ENCODE results near the gene SNX13. TPM values are rescaled to one million over a fixed set of nuclear protein-coding genes. Genes with fewer than 3 reads are reported as not detected.

SNX13 gene
- total and polyA plus RNA-seq, 2 donors (not counting 1 experiment from before 2014, with no cell fraction given), result 6.5 to 58.1 TPM

DNA sequence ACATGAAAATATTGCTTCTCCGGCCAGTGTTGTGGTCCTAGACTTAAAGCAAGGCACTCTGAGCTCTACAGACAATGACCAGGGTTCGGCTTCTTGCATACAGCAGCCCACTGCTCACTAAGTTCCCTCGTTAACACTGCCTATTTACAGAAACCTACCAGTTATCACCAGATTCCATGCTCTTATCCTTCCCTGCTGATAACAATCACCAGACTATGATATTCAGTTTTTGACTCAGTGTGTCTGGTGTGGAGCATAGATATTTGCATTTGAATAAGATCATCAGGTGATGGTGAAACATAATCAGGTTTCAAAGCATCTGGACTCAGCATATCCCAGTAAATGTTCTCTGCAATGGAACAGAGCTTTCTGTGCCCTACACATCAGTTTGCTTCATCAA lies 182.3 kb downstream of the SNX13 start:
- H2AFZ ChIP-seq (ENCODE audit: insufficient read depth, low read depth, low read length, poor library complexity, severe bottlenecking), result no peak overlapping the region
- H3K9me3 Mint-ChIP-seq (ENCODE audit: insufficient read depth), result no peaks in the 10 kb centered on the region

DNA sequence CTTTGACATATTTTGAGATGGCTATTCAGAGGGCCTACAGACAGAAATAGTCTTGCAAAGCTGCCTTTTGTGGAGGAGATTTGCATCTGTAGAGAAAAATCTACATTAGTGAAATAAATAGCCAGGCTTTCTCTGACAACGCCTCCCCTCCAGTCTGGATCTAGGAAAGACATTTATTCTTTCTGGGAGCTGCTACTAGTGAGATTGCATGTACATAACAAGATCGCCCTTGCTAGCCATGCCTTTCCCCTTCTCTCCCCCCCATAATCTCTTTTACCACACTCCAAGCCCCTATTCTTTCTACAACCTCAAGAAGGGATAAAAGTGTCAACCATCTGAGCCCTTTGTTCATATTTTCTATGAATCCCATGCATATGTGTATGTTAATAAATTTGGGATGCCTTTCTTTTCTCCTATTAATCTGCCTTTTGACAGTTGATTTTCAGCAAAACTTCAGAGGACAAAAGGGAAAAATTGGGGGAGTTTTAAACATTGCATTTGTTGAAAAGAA lies 194.2 kb downstream of the SNX13 start:
- CTCF ChIA-PET, result no interaction called here
- H3K9me3 ChIP-seq (ENCODE audit: control extremely low read depth in 1 of 3, control insufficient read depth in 2 of 3, insufficient read depth in 1 of 3, low read length in 2 of 3), result no peaks in the 10 kb centered on the region
- no peak overlapping the region for H3K9ac ChIP-seq (ENCODE audit: low read length)
- peaks cover 10% of the 10 kb centered on the region for H3K4me1 Mint-ChIP-seq
- no peaks in the 10 kb centered on the region for H3K79me2 ChIP-seq (ENCODE audit: control insufficient read depth, insufficient read depth, low read length)
- no peak overlapping the region for H3K4me3 Mint-ChIP-seq
- no peak for DNase-seq
- peaks cover 2% of the 10 kb centered on the region for H3K9me3 Mint-ChIP-seq (ENCODE audit: insufficient read depth)
- H2AFZ ChIP-seq (ENCODE audit: insufficient read depth, low read depth, low read length, poor library complexity, severe bottlenecking), result no peak overlapping the region
- no peak overlapping the region for H3K27ac ChIP-seq (ENCODE audit: low read length in 2 of 2)
- no peak overlapping the region for H3K4me3 ChIP-seq (ENCODE audit: control extremely low read depth in 1 of 5, extremely low read depth in 1 of 5, insufficient read depth in 1 of 5, low read depth in 2 of 5, low read length in 4 of 5)
- H3K27me3 Mint-ChIP-seq, result no peaks in the 10 kb centered on the region
- no peaks in the 10 kb centered on the region for H4K20me1 ChIP-seq (ENCODE audit: control insufficient read depth, insufficient read depth, low read length, poor library complexity, severe bottlenecking)
- H3K27ac Mint-ChIP-seq, result no peak overlapping the region
- ATAC-seq (ENCODE audit: low read depth), result no peak
- H3K4me2 ChIP-seq (replicated peaks; ENCODE audit: low read depth, low read length, poor library complexity, severe bottlenecking), result no peak overlapping the region
- TF ChIP-seq, protein P1, sequence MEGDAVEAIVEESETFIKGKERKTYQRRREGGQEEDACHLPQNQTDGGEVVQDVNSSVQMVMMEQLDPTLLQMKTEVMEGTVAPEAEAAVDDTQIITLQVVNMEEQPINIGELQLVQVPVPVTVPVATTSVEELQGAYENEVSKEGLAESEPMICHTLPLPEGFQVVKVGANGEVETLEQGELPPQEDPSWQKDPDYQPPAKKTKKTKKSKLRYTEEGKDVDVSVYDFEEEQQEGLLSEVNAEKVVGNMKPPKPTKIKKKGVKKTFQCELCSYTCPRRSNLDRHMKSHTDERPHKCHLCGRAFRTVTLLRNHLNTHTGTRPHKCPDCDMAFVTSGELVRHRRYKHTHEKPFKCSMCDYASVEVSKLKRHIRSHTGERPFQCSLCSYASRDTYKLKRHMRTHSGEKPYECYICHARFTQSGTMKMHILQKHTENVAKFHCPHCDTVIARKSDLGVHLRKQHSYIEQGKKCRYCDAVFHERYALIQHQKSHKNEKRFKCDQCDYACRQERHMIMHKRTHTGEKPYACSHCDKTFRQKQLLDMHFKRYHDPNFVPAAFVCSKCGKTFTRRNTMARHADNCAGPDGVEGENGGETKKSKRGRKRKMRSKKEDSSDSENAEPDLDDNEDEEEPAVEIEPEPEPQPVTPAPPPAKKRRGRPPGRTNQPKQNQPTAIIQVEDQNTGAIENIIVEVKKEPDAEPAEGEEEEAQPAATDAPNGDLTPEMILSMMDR (IDR thresholded peaks at IDR 0.05), result no peak
- no peak for TF ChIP-seq EZH2 (IDR thresholded peaks at IDR 0.05; ENCODE audit: borderline replicate concordance, insufficient read depth, low read depth, low read length, poor library complexity, severe bottlenecking)
- H3K36me3 ChIP-seq (replicated peaks in 1 of 2; ENCODE audit: control extremely low read depth in 1 of 2, control insufficient read depth in 1 of 2, extremely low read depth in 1 of 2, insufficient read depth in 2 of 2, low read length in 1 of 2), result no peaks in the 10 kb centered on the region
- no peaks in the 10 kb centered on the region for H3K4me1 ChIP-seq (ENCODE audit: control insufficient read depth in 2 of 2, insufficient read depth in 2 of 2, low read length in 2 of 2)
- intact Hi-C loops (cut with micrococcal nuclease), result no loop called here
- POLR2A ChIA-PET, result no interaction called here
- H3K27me3 ChIP-seq (replicated peaks in 1 of 4; ENCODE audit: control extremely low read depth in 1 of 4, control insufficient read depth in 3 of 4, insufficient read depth in 4 of 4, low read length in 3 of 4), result no peaks in the 10 kb centered on the region
- no CpG with 5 or more reads among the region's 2 CpGs for WGBS (ENCODE audit: insufficient coverage)

More for the DNA sequence above, 182.3 kb downstream of the SNX13 start:
- Histone ChIP-seq H3K9me3 (ENCODE audit: control extremely low read depth in 1 of 3, control insufficient read depth in 2 of 3, insufficient read depth in 1 of 3, low read length in 2 of 3) (peaks cover 0 to 1% (median 0%) of the 10 kb centered on the region in 3 donors), H3K4me2 (replicated peaks; ENCODE audit: low read depth, low read length, poor library complexity, severe bottlenecking) (no peak overlapping the region), H3K36me3 (replicated peaks in 1 of 2; ENCODE audit: control extremely low read depth in 1 of 2, control insufficient read depth in 1 of 2, extremely low read depth in 1 of 2, insufficient read depth in 2 of 2, low read length in 1 of 2) (no peaks in the 10 kb centered on the region), H3K4me3 (ENCODE audit: control extremely low read depth in 1 of 5, extremely low read depth in 1 of 5, insufficient read depth in 1 of 5, low read depth in 2 of 5, low read length in 4 of 5) (no peak overlapping the region), H3K27ac (ENCODE audit: low read length in 2 of 2) (no peak overlapping the region), H3K4me1 (ENCODE audit: control insufficient read depth in 2 of 2, insufficient read depth in 2 of 2, low read length in 2 of 2) (no peaks in the 10 kb centered on the region), H3K9ac (ENCODE audit: low read length) (no peak overlapping the region), H3K79me2 (ENCODE audit: control insufficient read depth, insufficient read depth, low read length) (no peaks in the 10 kb centered on the region), H4K20me1 (ENCODE audit: control insufficient read depth, insufficient read depth, low read length, poor library complexity, severe bottlenecking) (no peaks in the 10 kb centered on the region), H3K27me3 (replicated peaks in 1 of 4; ENCODE audit: control extremely low read depth in 1 of 4, control insufficient read depth in 3 of 4, insufficient read depth in 4 of 4, low read length in 3 of 4) (no peaks in the 10 kb centered on the region)
- no peak for DNase-seq
- WGBS (ENCODE audit: insufficient coverage), result 93% methylated on average over 3 of the region's 3 CpGs
- ChIA-PET CTCF (no interaction called here), POLR2A (no interaction called here)
- Mint-ChIP-seq H3K27ac (no peak overlapping the region), H3K27me3 (no peaks in the 10 kb centered on the region), H3K4me1 (no peaks in the 10 kb centered on the region), H3K4me3 (no peak overlapping the region)
- TF ChIP-seq, protein P1 (IDR thresholded peaks at IDR 0.05), result no peak
- TF ChIP-seq EZH2 (IDR thresholded peaks at IDR 0.05; ENCODE audit: borderline replicate concordance, insufficient read depth, low read depth, low read length, poor library complexity, severe bottlenecking), result no peak
- no peak for ATAC-seq (ENCODE audit: low read depth)
- intact Hi-C loops (cut with micrococcal nuclease), result no loop called here
